ENCODE measurements around the gene ARAP1.

Gene ARAP1

GRCh38 chr11:72789493-72790131, 37.4 kb upstream of the ARAP1 start:
- no peak overlapping the region for H3K4me3 ChIP-seq (ENCODE audit: low read depth, low read length)
- DNase-seq (ENCODE audit: low read depth) = no peak
- TF ChIP-seq CTCF (IDR thresholded peaks at IDR 0.05; ENCODE audit: control insufficient read depth, extremely low read depth, insufficient read depth) = no peak

- no peak for TF ChIP-seq CTCF (IDR thresholded peaks at IDR 0.05; ENCODE audit: control insufficient read depth, extremely low read depth, insufficient read depth)
- no peak for DNase-seq (ENCODE audit: low read depth)
These were observed 36.0 kb upstream of the ARAP1 start for GRCh38 chr11:72788241-72788640.

GRCh38 chr11:72787216-72788104, 35.3 kb upstream of the ARAP1 start:
- no peak overlapping the region for H3K4me3 ChIP-seq (ENCODE audit: low read depth, low read length)
- DNase-seq (ENCODE audit: low read depth) = no peak
- no peak for TF ChIP-seq CTCF (IDR thresholded peaks at IDR 0.05; ENCODE audit: control insufficient read depth, extremely low read depth, insufficient read depth)

More at GRCh38 chr11:72788241-72788640, 36.0 kb upstream of the ARAP1 start:
- no peak overlapping the region for H3K4me3 ChIP-seq (ENCODE audit: low read depth, low read length)

- peak; percentile 23 for DNase-seq (ENCODE audit: low read depth)
- TF ChIP-seq CTCF (IDR thresholded peaks at IDR 0.05; ENCODE audit: control insufficient read depth, extremely low read depth, insufficient read depth) = no peak
- no peak overlapping the region for H3K4me3 ChIP-seq (ENCODE audit: low read depth, low read length)
These were observed 34.4 kb upstream of the ARAP1 start for GRCh38 chr11:72786305-72787215.

GRCh38 chr11:72784662-72785061, 32.5 kb upstream of the ARAP1 start:
- H3K4me3 ChIP-seq (ENCODE audit: low read depth, low read length) = no peak overlapping the region
- TF ChIP-seq CTCF (IDR thresholded peaks at IDR 0.05; ENCODE audit: control insufficient read depth, extremely low read depth, insufficient read depth) = no peak
- DNase-seq (ENCODE audit: low read depth) = no peak

GRCh38 chr11:72783144-72783905, 31.1 kb upstream of the ARAP1 start:
- no peak overlapping the region for H3K4me3 ChIP-seq (ENCODE audit: low read depth, low read length)
- TF ChIP-seq CTCF (IDR thresholded peaks at IDR 0.05; ENCODE audit: control insufficient read depth, extremely low read depth, insufficient read depth) = no peak
- no peak for DNase-seq (ENCODE audit: low read depth)
